Smooth muscle cell (in vitro differentiated cells): Measurements from ENCODE around the gene SLC24A5. TPM values are rescaled to one million over a fixed set of nuclear protein-coding genes. Genes with fewer than 3 reads are reported as not detected.

Experiments
- DNase-seq: peaks from one replicate; lab custom pipeline; 2025; ENCODE audit not compliant: unreplicated experiment; lab: John Stamatoyannopoulos, UW
- H2AFZ ChIP-seq: fragments of 200-600 bp; sonication (generic); 2 replicates; pipeline ENCODE4 v1.6.0; 2016; ENCODE audit warnings: antibody characterized with exemption, low read depth, mild to moderate bottlenecking
- H3F3A ChIP-seq: fragments of 200-600 bp; sonication (generic); 2 replicates; pipeline ENCODE4 v1.6.0; 2017; ENCODE audit warnings: antibody characterized with exemption, low read depth
- H3K27ac ChIP-seq: fragments of 200-600 bp; sonication (generic); 2 replicates; pipeline ENCODE4 v1.5.1; 2016; ENCODE audit warnings: low read depth, mild to moderate bottlenecking
- H3K27me3 ChIP-seq: fragments of 200-600 bp; sonication (generic); 2 replicates; pipeline ENCODE4 v1.6.1; 2016; ENCODE audit warnings: low read depth, mild to moderate bottlenecking
- H3K36me3 ChIP-seq: fragments of 200-600 bp; sonication (generic); 2 replicates; pipeline ENCODE4 v1.5.1; 2016; ENCODE audit warnings: low read depth
- H3K4me1 ChIP-seq: fragments of 200-600 bp; sonication (generic); 2 replicates; pipeline ENCODE4 v1.5.1; 2016; ENCODE audit warnings: low read depth
- H3K4me2 ChIP-seq: fragments of 200-600 bp; sonication (generic); 2 replicates; pipeline ENCODE4 v1.6.0; 2016; ENCODE audit warnings: mild to moderate bottlenecking
- H3K4me3 ChIP-seq: fragments of 200-600 bp; sonication (generic); 2 replicates; pipeline ENCODE4 v1.5.1; 2016; ENCODE audit warnings: mild to moderate bottlenecking
- H3K79me2 ChIP-seq: fragments of 200-600 bp; sonication (generic); 2 replicates; pipeline ENCODE4 v1.6.0; 2016; ENCODE audit warnings: low read depth, mild to moderate bottlenecking
- H3K9ac ChIP-seq: fragments of 200-600 bp; sonication (generic); 2 replicates; pipeline ENCODE4 v1.6.0; 2016; ENCODE audit warnings: low read depth
- H3K9me3 ChIP-seq: fragments of 200-600 bp; sonication (generic); replicated peaks from 2 replicates; pipeline ENCODE4 v1.5.1; 2016; ENCODE audit warnings: low read depth
- H4K20me1 ChIP-seq: fragments of 200-600 bp; sonication (generic); 2 replicates; pipeline ENCODE4 v1.6.0; 2016; ENCODE audit warnings: low read depth
- CTCF ChIP-seq: fragments of 200-600 bp; sonication (generic); IDR thresholded peaks from 2 replicates; pipeline ENCODE4 v1.5.1; 2017; ENCODE audit warnings: borderline replicate concordance, mild to moderate bottlenecking, antibody characterized with exemption; ENCODE audit not compliant: insufficient read depth, poor library complexity, severe bottlenecking
- WGBS: methylation state at CpG from one replicate; pipeline ENCODE4 v1.1.7; 2016; ENCODE audit warnings: low lambda C conversion rate; 5-methylcytosine and 5-hydroxymethylcytosine counted together
- polyA plus RNA-seq: library from polyadenylated mRNA; unstranded; fragments of >200 nt; fragmentation: Nextera tagmentation; extraction: Ambion mirVana; gene quantifications from 2 replicates; pipeline ENCODE4 v1.2.1, GENCODE V29; 2016
- total RNA-seq: library from RNA; depleted of rRNA; stranded (reverse); fragments of >200 nt; gene quantifications from 2 replicates; pipeline ENCODE4 v1.2.3, GENCODE V29; 2014

SLC24A5 gene
- total and polyA plus RNA-seq, 2 experiments from 2014 or later: not detected

- Histone ChIP-seq H3K36me3 (no peaks in the 10 kb centered on the region), H3K4me2 (peak overlapping the region; percentile 81), H3K4me3 (peak overlapping the region; percentile 37), H4K20me1 (no peaks in the 10 kb centered on the region), H3K9ac (no peak overlapping the region), H2AFZ (no peak overlapping the region), H3K4me1 (no peaks in the 10 kb centered on the region), H3F3A (no peaks in the 10 kb centered on the region), H3K27me3 (peaks cover 43% of the 10 kb centered on the region), H3K79me2 (no peaks in the 10 kb centered on the region), H3K9me3 (no peaks in the 10 kb centered on the region), H3K27ac (no peak overlapping the region)
- DNase-seq: peak; percentile 30
- TF ChIP-seq CTCF: no peak
- WGBS: 9% methylated on average over 15 of the region's 15 CpGs
Observed at GRCh38 chr15:48190932-48191573, 70.3 kb downstream of the SLC24A5 start.

GRCh38 chr15:48191574-48192225 is 70.9 kb downstream of the SLC24A5 start, which contains the start of gene CTXN2:
Gene CTXN2, plus strand, starts transcription at chr15:48191665. Its CDS starts 9,636 bp downstream, at chr15:48201301.
- H3K27ac ChIP-seq: no peak within 1 kb of the TSS
- no peak for TF ChIP-seq CTCF
- H3K4me1 ChIP-seq: no peaks in the 10 kb centered on the region
- no peaks in the 10 kb centered on the region for H3K36me3 ChIP-seq
- no peak within 1 kb of the TSS for H2AFZ ChIP-seq
- H3K4me3 ChIP-seq: peak within 1 kb of the TSS; percentile 37
- no peak within 1 kb of the TSS for H3K9ac ChIP-seq
- no peaks in the 10 kb centered on the region for H4K20me1 ChIP-seq
- no peak for DNase-seq
- no peaks in the 10 kb centered on the region for H3F3A ChIP-seq
- no peaks in the 10 kb centered on the region for H3K9me3 ChIP-seq
- H3K4me2 ChIP-seq: peak within 1 kb of the TSS; percentile 81
- 22% methylated on average over 31 of the region's 31 CpGs for WGBS
- H3K79me2 ChIP-seq: no peaks in the 10 kb centered on the region
- H3K27me3 ChIP-seq: peaks cover 43% of the 10 kb centered on the region

Other genes with a start within 250 kb of the SLC24A5 start
- 3.9 and 13.9 TPM in 2 replicates for gene MYEF2, start 57.3 kb downstream of the SLC24A5 start, total RNA-seq
- 0.56 and 1.2 TPM in 2 replicates for gene MYEF2, start 57.3 kb downstream of the SLC24A5 start, polyA plus RNA-seq
- not detected in 2 replicates for gene CTXN2, start 70.7 kb downstream of the SLC24A5 start, total RNA-seq
- gene CTXN2, start 70.7 kb downstream of the SLC24A5 start, polyA plus RNA-seq: not detected in 2 replicates
- gene SLC12A1, start 85.3 kb downstream of the SLC24A5 start, total RNA-seq: not detected in 2 replicates
- gene SLC12A1, start 85.3 kb downstream of the SLC24A5 start, polyA plus RNA-seq: not detected in 2 replicates
- gene DUT, start 210.4 kb downstream of the SLC24A5 start, total RNA-seq: 80.4 and 94.6 TPM in 2 replicates
- 100 and 116 TPM in 2 replicates for gene DUT, start 210.4 kb downstream of the SLC24A5 start, polyA plus RNA-seq